IMR-90 (cell line): ENCODE results near the gene DIP2B. TPM values are rescaled to one million over a fixed set of nuclear protein-coding genes. Genes with fewer than 3 reads are reported as not detected.

ENCODE experiments used
- ATAC-seq: fragments of 200-7000 bp; cut with Tn5 transposase; 2 replicates; pipeline ENCODE4 v1.9.1; 2020; ENCODE audit warnings: low read depth, mild to moderate bottlenecking, moderate library complexity
- BruUV-seq: library from RNA; stranded (reverse); fragments of 400-500 nt; replicated peaks from 2 replicates; lab custom pipeline; 2021; lab: Mats Ljungman, UMichigan
- CTCF ChIA-PET: fragments of 300-600 bp; formaldehyde crosslinking; extraction: SDS; loops from one replicate; lab custom pipeline; 2021; ENCODE audit warnings: antibody characterized with exemption; lab: Yijun Ruan, JAX
- POLR2A ChIA-PET: fragments of 300-600 bp; sonication (Branson Sonifier 250); formaldehyde crosslinking; loops from one replicate; lab custom pipeline; 2022; ENCODE audit warnings: antibody characterized with exemption; ENCODE audit not compliant: unreplicated experiment; lab: Charles Lee
- DNase-seq: peaks from one replicate; pipeline ENCODE4 v3.0.0; 2013
- H2AFZ ChIP-seq: replicated peaks from 2 replicates; pipeline ENCODE3; 2013; ENCODE audit warnings: low read length, mild to moderate bottlenecking; ENCODE audit not compliant: poor library complexity
- H2AK5ac ChIP-seq: 2 replicates; pipeline ENCODE4 v1.6.1; 2013; ENCODE audit warnings: low read depth, low read length, inconsistent platforms
- H2AK9ac ChIP-seq: replicated peaks from 2 replicates; pipeline ENCODE3; 2013; ENCODE audit warnings: mild to moderate bottlenecking, low read depth, low read length, moderate library complexity; ENCODE audit not compliant: poor library complexity
- H2BK120ac ChIP-seq: 2 replicates; pipeline ENCODE4 v1.6.1; 2013; ENCODE audit warnings: low read depth, low read length, inconsistent platforms
- H2BK15ac ChIP-seq: 3 replicates; pipeline ENCODE4 v1.6.1; 2013; ENCODE audit warnings: low read depth, low read length, inconsistent platforms
- H2BK20ac ChIP-seq: 2 replicates; pipeline ENCODE4 v1.6.1; 2013; ENCODE audit warnings: low read depth, mild to moderate bottlenecking, inconsistent platforms, low read length, moderate library complexity
- H2BK5ac ChIP-seq: 2 replicates; pipeline ENCODE4 v1.6.1; 2013; ENCODE audit warnings: mild to moderate bottlenecking, low read depth, low read length, inconsistent platforms; ENCODE audit not compliant: poor library complexity, severe bottlenecking
- H3K14ac ChIP-seq: replicated peaks from 2 replicates; pipeline ENCODE4 v1.6.1; 2013; ENCODE audit warnings: low read depth, low read length, inconsistent platforms
- H3K18ac ChIP-seq: 2 replicates; pipeline ENCODE4 v1.6.1; 2013; ENCODE audit warnings: low read depth, low read length, control low read depth
- H3K23ac ChIP-seq: 2 replicates; pipeline ENCODE4 v1.6.1; 2013; ENCODE audit warnings: low read depth, low read length, inconsistent platforms
- H3K27ac ChIP-seq: 2 replicates; pipeline ENCODE4 v1.5.1; 2013; ENCODE audit warnings: mild to moderate bottlenecking, control low read depth, low read length; ENCODE audit not compliant: insufficient read depth
- H3K27me3 ChIP-seq: 2 replicates; pipeline ENCODE4 v1.6.1; 2013; ENCODE audit warnings: low read length; ENCODE audit not compliant: control insufficient read depth, insufficient read depth
- H3K36me3 ChIP-seq: 2 replicates; pipeline ENCODE4 v1.6.1; 2013; ENCODE audit warnings: low read length, mixed read lengths; ENCODE audit not compliant: control insufficient read depth, insufficient read depth
- H3K4ac ChIP-seq: 2 replicates; pipeline ENCODE4 v1.6.1; 2013; ENCODE audit warnings: low read depth, low read length, inconsistent platforms
- H3K4me1 ChIP-seq: 2 replicates; pipeline ENCODE4 v1.6.1; 2013; ENCODE audit warnings: low read length, mixed read lengths; ENCODE audit not compliant: control insufficient read depth, insufficient read depth
- H3K4me2 ChIP-seq: 2 replicates; pipeline ENCODE4 v1.6.1; 2013; ENCODE audit warnings: low read depth, mild to moderate bottlenecking, control low read depth, low read length, moderate library complexity
- H3K4me3 ChIP-seq: 2 replicates; pipeline ENCODE4 v1.5.1; 2013; ENCODE audit warnings: low read depth, mild to moderate bottlenecking, control low read depth, low read length, moderate library complexity; ENCODE audit not compliant: insufficient read depth
- H3K56ac ChIP-seq: 2 replicates; pipeline ENCODE4 v1.6.1; 2013; ENCODE audit warnings: low read length, inconsistent platforms; ENCODE audit not compliant: insufficient read depth; ENCODE audit errors: extremely low read depth
- H3K79me1 ChIP-seq, 2 experiments: 2 replicates each; pipeline ENCODE4 v1.6.1; 2013; ENCODE audit warnings: low read length in 2 of 2, inconsistent platforms in 1 of 2, low read depth in 1 of 2
- H3K9ac ChIP-seq: 2 replicates; pipeline ENCODE4 v1.6.1; 2013; ENCODE audit warnings: low read depth, low read length, control low read depth
- H3K9me1 ChIP-seq: 2 replicates; pipeline ENCODE4 v1.6.1; 2013; ENCODE audit warnings: low read length, inconsistent platforms; ENCODE audit not compliant: insufficient read depth
- H3K9me3 ChIP-seq: 2 replicates; pipeline ENCODE4 v1.6.1; 2013; ENCODE audit warnings: low read length; ENCODE audit not compliant: control insufficient read depth, insufficient read depth
- H4K20me1 ChIP-seq: 2 replicates; pipeline ENCODE4 v1.6.1; 2013; ENCODE audit warnings: low read length, inconsistent platforms; ENCODE audit not compliant: insufficient read depth
- H4K5ac ChIP-seq: 2 replicates; pipeline ENCODE4 v1.6.1; 2013; ENCODE audit warnings: mild to moderate bottlenecking, low read depth, low read length, control low read depth
- H4K8ac ChIP-seq, 2 experiments: 2 replicates each; pipeline ENCODE4 v1.6.1; 2013; ENCODE audit warnings: low read depth in 2 of 2, low read length in 2 of 2, control low read depth in 1 of 2, inconsistent platforms in 1 of 2
- H4K91ac ChIP-seq: 2 replicates; pipeline ENCODE4 v1.6.1; 2013; ENCODE audit warnings: low read depth, low read length, inconsistent platforms; ENCODE audit not compliant: insufficient read depth
- CEBPB ChIP-seq: IDR thresholded peaks from 2 replicates; pipeline ENCODE4 v1.6.1; 2012; ENCODE audit warnings: low read depth, low read length, improper control_type of control experiment
- CHD1 ChIP-seq: IDR thresholded peaks from 2 replicates; pipeline ENCODE4 v1.6.1; 2012; ENCODE audit warnings: low read depth, low read length, improper control_type of control experiment
- CTCF ChIP-seq: conservative IDR thresholded peaks from 2 replicates; pipeline ENCODE4 v1.5.1; 2012; ENCODE audit warnings: mild to moderate bottlenecking, low read depth, low read length, improper control_type of control experiment
- FOS ChIP-seq: fragments of 150-350 bp; IDR thresholded peaks from 2 replicates; pipeline ENCODE4 v1.6.1; 2016; ENCODE audit warnings: low read depth, low read length
- MAFK ChIP-seq: IDR thresholded peaks from 2 replicates; pipeline ENCODE4 v1.6.1; 2012; ENCODE audit warnings: low read depth, low read length, improper control_type of control experiment
- NFE2L2 ChIP-seq: fragments of 150-350 bp; IDR thresholded peaks from 2 replicates; pipeline ENCODE4 v1.6.1; 2016; ENCODE audit warnings: low read depth, mild to moderate bottlenecking, low read length
- RAD21 ChIP-seq: IDR thresholded peaks from 2 replicates; pipeline ENCODE4 v1.6.1; 2012; ENCODE audit warnings: low read length, improper control_type of control experiment
- RFX5 ChIP-seq: IDR thresholded peaks from 2 replicates; pipeline ENCODE4 v1.8.0; 2012; ENCODE audit warnings: low read depth, mild to moderate bottlenecking, low read length, moderate library complexity
- SMC3 ChIP-seq: fragments of 150-350 bp; IDR thresholded peaks from 2 replicates; pipeline ENCODE4 v1.6.1; 2016; ENCODE audit warnings: low read depth, mild to moderate bottlenecking, antibody characterized with exemption, low read length, moderate library complexity
- USF2 ChIP-seq: fragments of 150-350 bp; IDR thresholded peaks from 2 replicates; pipeline ENCODE4 v1.6.1; 2017; ENCODE audit warnings: mild to moderate bottlenecking, antibody characterized with exemption, low read length, low read depth
- WGBS, 2 experiments: methylation state at CpG; one replicate each; pipeline versions ENCODE4 v1.1.5 to v1.1.7; 2013; ENCODE audit warnings: missing lambda C conversion rate in 2 of 2; ENCODE audit not compliant: insufficient read length in 1 of 2; ENCODE audit errors: extremely low coverage in 2 of 2; 5-methylcytosine and 5-hydroxymethylcytosine counted together
- dilution Hi-C: fragments of 300-500 bp; cut with HindIII; formaldehyde crosslinking; loops from one replicate; pipeline ENCODE4 v1.14.3; 2018; ENCODE audit warnings: low sequenced_read_pairs; ENCODE audit not compliant: unreplicated experiment
- in situ Hi-C: fragments of 300-500 bp; cut with MboI; formaldehyde crosslinking; loops from 3 replicates; pipeline ENCODE4 v1.14.3; 2019; ENCODE audit warnings: low sequenced_read_pairs, inconsistent platforms, mixed read lengths
- intact Hi-C: fragments of 100-400 bp; cut with micrococcal nuclease; formaldehyde crosslinking; loops from 2 replicates; pipeline ENCODE4 v1.10.0; 2022
- polyA plus RNA-seq, 3 experiments: library from polyadenylated mRNA; depleted of rRNA; stranded (reverse); fragments of >200 nt; gene quantifications; 2 replicates each; pipeline ENCODE4 v1.2.3, GENCODE V29; 2012; ENCODE audit warnings: low replicate concordance in 1 of 3
- total RNA-seq: library from RNA; depleted of rRNA; stranded (reverse); fragments of >200 nt; gene quantifications from 2 replicates; pipeline ENCODE4 v1.2.3, GENCODE V29; 2012

The DIP2B gene
- total and polyA plus RNA-seq, 2 of the 4 experiments (the other 2 are of a cell fraction) = 7.7 to 12.9 TPM

- Histone ChIP-seq H3K14ac (no peak overlapping the region), H3K4me2 (no peak overlapping the region), H3K9ac (no peak overlapping the region), H2BK20ac (no peak overlapping the region), H3K79me1 (peaks cover 44 to 64% of the 10 kb centered on the region in 2 experiments), H4K91ac (no peak overlapping the region), H4K5ac (no peak overlapping the region), H2BK5ac (no peak overlapping the region), H2AK9ac (no peak overlapping the region), H3K27me3 (no peaks in the 10 kb centered on the region), H2AFZ (no peak overlapping the region), H4K8ac (no peak overlapping the region), H3K18ac (no peak overlapping the region), H3K4ac (no peak overlapping the region), H3K23ac (no peak overlapping the region), H3K36me3 (no peaks in the 10 kb centered on the region), H3K4me1 (peaks cover 2% of the 10 kb centered on the region; the same call in 1 of the 2 replicates), H3K27ac (no peak overlapping the region), H4K20me1 (peaks cover 8% of the 10 kb centered on the region), H3K56ac (no peak overlapping the region), H2BK120ac (no peak overlapping the region), H3K9me3 (no peaks in the 10 kb centered on the region), H2AK5ac (no peak overlapping the region), H3K4me3 (no peak overlapping the region), H2BK15ac (no peak overlapping the region), H3K9me1 (peaks cover 5% of the 10 kb centered on the region)
- in situ Hi-C loops = loop anchor here (25.0 kb wide), 1 partner anchor 838 kb away; no protein-coding TSS in a partner anchor
- dilution Hi-C loops = no loop called here
- intact Hi-C loops = loop anchor here (1.0 to 5.0 kb wide), 2 partner anchors 29 to 33 kb away; no protein-coding TSS in a partner anchor
- ChIA-PET POLR2A (no interaction called here), CTCF (no interaction called here)
- DNase-seq = no peak
- 92% methylated on average over 2 of the region's 2 CpGs; no CpG with 5 or more reads in 1 of the 2 experiments for WGBS, 2 experiments
- TF ChIP-seq CHD1 = no peak
- no peak for TF ChIP-seq SMC3
- TF ChIP-seq CTCF = no peak
- TF ChIP-seq RFX5 = no peak
- TF ChIP-seq USF2 = no peak
- no peak for TF ChIP-seq CEBPB
- TF ChIP-seq NFE2L2 = no peak
- TF ChIP-seq RAD21 = no peak
- TF ChIP-seq FOS = no peak
- no peak for TF ChIP-seq MAFK
- ATAC-seq = no peak
- no TSS peak for BruUV-seq
These were observed 19.8 kb downstream of the DIP2B start for GRCh38 chr12:50524621-50525020.
